ENCODE results near the gene SERPINA4.

SERPINA4 gene

GRCh38 chr14:94542811-94543440 lies 18.3 kb upstream of the SERPINA4 start:
- ChIA-PET CTCF (no interaction called here), POLR2A (no interaction called here)
- Histone ChIP-seq H3K9me3 (ENCODE audit: control extremely low read depth in 1 of 5, control insufficient read depth in 4 of 5, insufficient read depth in 2 of 5, low read depth in 1 of 5, low read length in 4 of 5) (no peaks in the 10 kb centered on the region), H3K27ac (ENCODE audit: insufficient read depth in 1 of 2, low read depth in 1 of 2, low read length in 2 of 2, poor library complexity in 1 of 2, severe bottlenecking in 2 of 2) (no peak overlapping the region), H3K36me3 (ENCODE audit: control insufficient read depth in 4 of 4, insufficient read depth in 4 of 4, low read length in 3 of 4) (no peaks in the 10 kb centered on the region), H3K27me3 (replicated peaks in 2 of 5; ENCODE audit: control insufficient read depth in 4 of 5, insufficient read depth in 5 of 5, low read length in 4 of 5) (peaks cover 0 to 23% (median 0%) of the 10 kb centered on the region in 5 experiments), H3K4me3 (ENCODE audit: control insufficient read depth in 1 of 7, extremely low read depth in 1 of 7, insufficient read depth in 4 of 7, low read depth in 2 of 7, low read length in 6 of 7) (no peak overlapping the region), H3K4me1 (ENCODE audit: control extremely low read depth in 1 of 4, control insufficient read depth in 4 of 4, insufficient read depth in 4 of 4, low read length in 3 of 4) (no peaks in the 10 kb centered on the region)
- no peak for DNase-seq
- WGBS (ENCODE audit: insufficient coverage), result 82% methylated on average over 7 of the region's 9 CpGs

GRCh38 chr14:94543449-94544124 lies 17.7 kb upstream of the SERPINA4 start:
- Histone ChIP-seq H3K4me3 (ENCODE audit: control insufficient read depth in 1 of 7, extremely low read depth in 1 of 7, insufficient read depth in 4 of 7, low read depth in 2 of 7, low read length in 6 of 7) (no peak overlapping the region), H3K27me3 (replicated peaks in 2 of 5; ENCODE audit: control insufficient read depth in 4 of 5, insufficient read depth in 5 of 5, low read length in 4 of 5) (peaks cover 0 to 20% (median 0%) of the 10 kb centered on the region in 5 experiments), H3K27ac (ENCODE audit: insufficient read depth in 1 of 2, low read depth in 1 of 2, low read length in 2 of 2, poor library complexity in 1 of 2, severe bottlenecking in 2 of 2) (no peak overlapping the region), H3K9me3 (ENCODE audit: control extremely low read depth in 1 of 5, control insufficient read depth in 4 of 5, insufficient read depth in 2 of 5, low read depth in 1 of 5, low read length in 4 of 5) (no peaks in the 10 kb centered on the region), H3K36me3 (ENCODE audit: control insufficient read depth in 4 of 4, insufficient read depth in 4 of 4, low read length in 3 of 4) (no peaks in the 10 kb centered on the region), H3K4me1 (ENCODE audit: control extremely low read depth in 1 of 4, control insufficient read depth in 4 of 4, insufficient read depth in 4 of 4, low read length in 3 of 4) (no peaks in the 10 kb centered on the region)
- WGBS (ENCODE audit: insufficient coverage), result 89% methylated on average over 14 of the region's 15 CpGs
- ChIA-PET CTCF (no interaction called here), POLR2A (no interaction called here)
- DNase-seq, result no peak

- no peak overlapping the region for H3K4me3 ChIP-seq (ENCODE audit: control insufficient read depth in 1 of 7, extremely low read depth in 1 of 7, insufficient read depth in 4 of 7, low read depth in 2 of 7, low read length in 6 of 7)
- no peak for DNase-seq
- peaks cover 0 to 13% (median 0%) of the 10 kb centered on the region in 5 experiments for H3K27me3 ChIP-seq (replicated peaks in 2 of 5; ENCODE audit: control insufficient read depth in 4 of 5, insufficient read depth in 5 of 5, low read length in 4 of 5)
- ChIA-PET CTCF (no interaction called here), POLR2A (no interaction called here)
- H3K4me1 ChIP-seq (ENCODE audit: control extremely low read depth in 1 of 4, control insufficient read depth in 4 of 4, insufficient read depth in 4 of 4, low read length in 3 of 4), result no peaks in the 10 kb centered on the region
- H3K36me3 ChIP-seq (ENCODE audit: control insufficient read depth in 4 of 4, insufficient read depth in 4 of 4, low read length in 3 of 4), result no peaks in the 10 kb centered on the region
- WGBS (ENCODE audit: insufficient coverage), result 36% methylated on average over 4 of the region's 7 CpGs
- H3K27ac ChIP-seq (ENCODE audit: insufficient read depth in 1 of 2, low read depth in 1 of 2, low read length in 2 of 2, poor library complexity in 1 of 2, severe bottlenecking in 2 of 2), result no peak overlapping the region
- H3K9me3 ChIP-seq (ENCODE audit: control extremely low read depth in 1 of 5, control insufficient read depth in 4 of 5, insufficient read depth in 2 of 5, low read depth in 1 of 5, low read length in 4 of 5), result no peaks in the 10 kb centered on the region
These were observed 16.5 kb upstream of the SERPINA4 start for GRCh38 chr14:94544726-94545125.

- Histone ChIP-seq H3K27ac (ENCODE audit: insufficient read depth in 1 of 2, low read depth in 1 of 2, low read length in 2 of 2, poor library complexity in 1 of 2, severe bottlenecking in 2 of 2) (no peak overlapping the region), H3K27me3 (replicated peaks in 2 of 5; ENCODE audit: control insufficient read depth in 4 of 5, insufficient read depth in 5 of 5, low read length in 4 of 5) (peaks cover 0 to 17% (median 1%) of the 10 kb centered on the region in 5 experiments), H3K4me3 (ENCODE audit: control insufficient read depth in 1 of 7, extremely low read depth in 1 of 7, insufficient read depth in 4 of 7, low read depth in 2 of 7, low read length in 6 of 7) (no peak overlapping the region), H3K36me3 (ENCODE audit: control insufficient read depth in 4 of 4, insufficient read depth in 4 of 4, low read length in 3 of 4) (no peaks in the 10 kb centered on the region), H3K9me3 (ENCODE audit: control extremely low read depth in 1 of 5, control insufficient read depth in 4 of 5, insufficient read depth in 2 of 5, low read depth in 1 of 5, low read length in 4 of 5) (no peaks in the 10 kb centered on the region), H3K4me1 (ENCODE audit: control extremely low read depth in 1 of 4, control insufficient read depth in 4 of 4, insufficient read depth in 4 of 4, low read length in 3 of 4) (no peaks in the 10 kb centered on the region)
- no peak for DNase-seq
- 70% methylated on average over 11 of the region's 15 CpGs for WGBS (ENCODE audit: insufficient coverage)
- ChIA-PET CTCF (no interaction called here), POLR2A (no interaction called here)
These were observed 16.0 kb upstream of the SERPINA4 start for GRCh38 chr14:94545131-94545841.

GRCh38 chr14:94547151-94547680 lies 14.0 kb upstream of the SERPINA4 start:
- H3K4me1 ChIP-seq (ENCODE audit: control extremely low read depth in 1 of 4, control insufficient read depth in 4 of 4, insufficient read depth in 4 of 4, low read length in 3 of 4), result no peaks in the 10 kb centered on the region
- no peak overlapping the region for H3K4me3 ChIP-seq (ENCODE audit: control insufficient read depth in 1 of 7, extremely low read depth in 1 of 7, insufficient read depth in 4 of 7, low read depth in 2 of 7, low read length in 6 of 7)
- 89% methylated on average over 7 of the region's 8 CpGs for WGBS (ENCODE audit: insufficient coverage)
- DNase-seq, result no peak
- H3K27me3 ChIP-seq (replicated peaks in 2 of 5; ENCODE audit: control insufficient read depth in 4 of 5, insufficient read depth in 5 of 5, low read length in 4 of 5), result peaks cover 0 to 17% (median 5%) of the 10 kb centered on the region in 5 experiments
- no peaks in the 10 kb centered on the region for H3K36me3 ChIP-seq (ENCODE audit: control insufficient read depth in 4 of 4, insufficient read depth in 4 of 4, low read length in 3 of 4)
- no peak overlapping the region for H3K27ac ChIP-seq (ENCODE audit: insufficient read depth in 1 of 2, low read depth in 1 of 2, low read length in 2 of 2, poor library complexity in 1 of 2, severe bottlenecking in 2 of 2)
- no peaks in the 10 kb centered on the region for H3K9me3 ChIP-seq (ENCODE audit: control extremely low read depth in 1 of 5, control insufficient read depth in 4 of 5, insufficient read depth in 2 of 5, low read depth in 1 of 5, low read length in 4 of 5)
- CTCF ChIA-PET, result no interaction called here
- POLR2A ChIA-PET, result no interaction called here

GRCh38 chr14:94547726-94548125 lies 13.5 kb upstream of the SERPINA4 start:
- H3K4me3 ChIP-seq (ENCODE audit: control insufficient read depth in 1 of 7, extremely low read depth in 1 of 7, insufficient read depth in 4 of 7, low read depth in 2 of 7, low read length in 6 of 7), result no peak overlapping the region
- ChIA-PET POLR2A (no interaction called here), CTCF (interaction anchor here (1.7 kb wide), 1 partner anchor 14 kb away, joined by 4 read pairs; no protein-coding TSS in a partner anchor)
- 88% methylated on average over 4 of the region's 4 CpGs for WGBS (ENCODE audit: insufficient coverage)
- no peak overlapping the region for H3K27ac ChIP-seq (ENCODE audit: insufficient read depth in 1 of 2, low read depth in 1 of 2, low read length in 2 of 2, poor library complexity in 1 of 2, severe bottlenecking in 2 of 2)
- no peaks in the 10 kb centered on the region for H3K36me3 ChIP-seq (ENCODE audit: control insufficient read depth in 4 of 4, insufficient read depth in 4 of 4, low read length in 3 of 4)
- no peaks in the 10 kb centered on the region for H3K4me1 ChIP-seq (ENCODE audit: control extremely low read depth in 1 of 4, control insufficient read depth in 4 of 4, insufficient read depth in 4 of 4, low read length in 3 of 4)
- no peaks in the 10 kb centered on the region for H3K9me3 ChIP-seq (ENCODE audit: control extremely low read depth in 1 of 5, control insufficient read depth in 4 of 5, insufficient read depth in 2 of 5, low read depth in 1 of 5, low read length in 4 of 5)
- H3K27me3 ChIP-seq (replicated peaks in 2 of 5; ENCODE audit: control insufficient read depth in 4 of 5, insufficient read depth in 5 of 5, low read length in 4 of 5), result peaks cover 0 to 18% (median 5%) of the 10 kb centered on the region in 5 experiments
- no peak for DNase-seq

All from common myeloid progenitor, CD34-positive (primary cell).